ENCODE results near the gene TRPC6.

Gene TRPC6
- total RNA-seq = 0 to 0.11 (median 0) reads per million in 9 experiments

- Mint-ChIP-seq H3K9me3 (peaks cover 7 to 11% of the 10 kb centered on the region in 2 donors), H3K36me3 (ENCODE audit: insufficient read depth) (no peaks in the 10 kb centered on the region), H3K4me3 (no peak within 1 kb of the TSS), H3K27ac (no peak within 1 kb of the TSS), H3K4me1 (ENCODE audit: low read depth in 2 of 2) (no peaks in the 10 kb centered on the region), H3K27me3 (peaks cover 0 to 9% of the 10 kb centered on the region in 2 donors)
- DNase-seq = no peak
- no peak for ATAC-seq (replicated peaks)
Observed at GRCh38 chr11:101583251-101584128, at the start of gene TRPC6. TRPC6 (minus strand) TSS chr11:101584007; CDS start chr11:101583503, 504 bp downstream.

- DNase-seq (no peak), ATAC-seq (replicated peaks) (no peak)
- H3K4me1 Mint-ChIP-seq (ENCODE audit: low read depth in 2 of 2) = no peaks in the 10 kb centered on the region
- no peaks in the 10 kb centered on the region for H3K27me3 Mint-ChIP-seq
- H3K4me3 Mint-ChIP-seq = no peak overlapping the region
- H3K9me3 Mint-ChIP-seq = peaks cover 3 to 7% of the 10 kb centered on the region in 2 donors
- no peaks in the 10 kb centered on the region for H3K36me3 Mint-ChIP-seq (ENCODE audit: insufficient read depth)
- H3K27ac Mint-ChIP-seq = no peak overlapping the region
Observed at GRCh38 chr11:101620026-101620425, 36.2 kb upstream of the TRPC6 start.

GRCh38 chr11:101618709-101619108, 34.9 kb upstream of the TRPC6 start:
- Mint-ChIP-seq H3K27me3 (no peaks in the 10 kb centered on the region), H3K27ac (no peak overlapping the region), H3K4me3 (no peak overlapping the region), H3K4me1 (ENCODE audit: low read depth in 2 of 2) (no peaks in the 10 kb centered on the region), H3K36me3 (ENCODE audit: insufficient read depth) (no peaks in the 10 kb centered on the region), H3K9me3 (peaks cover 6 to 10% of the 10 kb centered on the region in 2 donors)
- no peak for DNase-seq
- no peak for ATAC-seq (replicated peaks)

GRCh38 chr11:101617735-101618332, 34.0 kb upstream of the TRPC6 start:
- H3K9me3 Mint-ChIP-seq = peaks cover 10 to 13% of the 10 kb centered on the region in 2 donors
- H3K27me3 Mint-ChIP-seq = no peaks in the 10 kb centered on the region
- DNase-seq = no peak
- H3K27ac Mint-ChIP-seq = no peak overlapping the region
- no peak overlapping the region for H3K4me3 Mint-ChIP-seq
- H3K4me1 Mint-ChIP-seq (ENCODE audit: low read depth in 2 of 2) = no peaks in the 10 kb centered on the region
- no peak for ATAC-seq (replicated peaks)
- no peaks in the 10 kb centered on the region for H3K36me3 Mint-ChIP-seq (ENCODE audit: insufficient read depth)

- Mint-ChIP-seq H3K4me1 (ENCODE audit: low read depth in 2 of 2) (no peaks in the 10 kb centered on the region), H3K9me3 (peaks cover 4 to 13% of the 10 kb centered on the region in 2 donors), H3K4me3 (no peak overlapping the region), H3K27ac (no peak overlapping the region), H3K36me3 (ENCODE audit: insufficient read depth) (no peaks in the 10 kb centered on the region), H3K27me3 (no peaks in the 10 kb centered on the region)
- no peak for DNase-seq
- no peak for ATAC-seq (replicated peaks)
Observed at GRCh38 chr11:101612481-101612880, 28.7 kb upstream of the TRPC6 start.

GRCh38 chr11:101600924-101601323, 17.1 kb upstream of the TRPC6 start:
- DNase-seq = no peak
- no peaks in the 10 kb centered on the region for H3K4me1 Mint-ChIP-seq (ENCODE audit: low read depth in 2 of 2)
- H3K27ac Mint-ChIP-seq = no peak overlapping the region
- H3K9me3 Mint-ChIP-seq = peaks cover 0 to 7% of the 10 kb centered on the region in 2 donors
- H3K36me3 Mint-ChIP-seq (ENCODE audit: insufficient read depth) = no peaks in the 10 kb centered on the region
- no peak overlapping the region for H3K4me3 Mint-ChIP-seq
- no peak for ATAC-seq (replicated peaks)
- H3K27me3 Mint-ChIP-seq = no peaks in the 10 kb centered on the region

- DNase-seq (no peak), ATAC-seq (replicated peaks) (no peak)
- Mint-ChIP-seq H3K36me3 (ENCODE audit: insufficient read depth) (no peaks in the 10 kb centered on the region), H3K9me3 (peaks cover 0 to 7% of the 10 kb centered on the region in 2 donors), H3K4me3 (no peak overlapping the region), H3K27ac (no peak overlapping the region), H3K4me1 (ENCODE audit: low read depth in 2 of 2) (no peaks in the 10 kb centered on the region), H3K27me3 (peaks cover 0 to 9% of the 10 kb centered on the region in 2 donors)
Observed at GRCh38 chr11:101586965-101587364, 3.2 kb upstream of the TRPC6 start.

GRCh38 chr11:101584655-101585054, 848 bp upstream of the TRPC6 start:
- H3K4me3 Mint-ChIP-seq = no peak overlapping the region
- no peak overlapping the region for H3K27ac Mint-ChIP-seq
- peaks cover 0 to 9% of the 10 kb centered on the region in 2 donors for H3K27me3 Mint-ChIP-seq
- H3K9me3 Mint-ChIP-seq = peaks cover 3 to 7% of the 10 kb centered on the region in 2 donors
- H3K36me3 Mint-ChIP-seq (ENCODE audit: insufficient read depth) = no peaks in the 10 kb centered on the region
- H3K4me1 Mint-ChIP-seq (ENCODE audit: low read depth in 2 of 2) = no peaks in the 10 kb centered on the region
- ATAC-seq (replicated peaks) = no peak
- no peak for DNase-seq

GRCh38 chr11:101584129-101584515, 315 bp upstream of the TRPC6 start:
- no peak overlapping the region for H3K27ac Mint-ChIP-seq
- no peak for DNase-seq
- peaks cover 7 to 8% of the 10 kb centered on the region in 2 donors for H3K9me3 Mint-ChIP-seq
- no peak overlapping the region for H3K4me3 Mint-ChIP-seq
- H3K4me1 Mint-ChIP-seq (ENCODE audit: low read depth in 2 of 2) = no peaks in the 10 kb centered on the region
- H3K27me3 Mint-ChIP-seq = peaks cover 0 to 9% of the 10 kb centered on the region in 2 donors
- ATAC-seq (replicated peaks) = no peak
- no peaks in the 10 kb centered on the region for H3K36me3 Mint-ChIP-seq (ENCODE audit: insufficient read depth)

GRCh38 chr11:101582989-101583250, 887 bp downstream of the TRPC6 start:
- no peak overlapping the region for H3K4me3 Mint-ChIP-seq
- H3K9me3 Mint-ChIP-seq = peaks cover 7 to 11% of the 10 kb centered on the region in 2 donors
- no peaks in the 10 kb centered on the region for H3K36me3 Mint-ChIP-seq (ENCODE audit: insufficient read depth)
- no peak for ATAC-seq (replicated peaks)
- no peaks in the 10 kb centered on the region for H3K4me1 Mint-ChIP-seq (ENCODE audit: low read depth in 2 of 2)
- H3K27ac Mint-ChIP-seq = no peak overlapping the region
- DNase-seq = no peak
- H3K27me3 Mint-ChIP-seq = peaks cover 0 to 9% of the 10 kb centered on the region in 2 donors

- ATAC-seq (replicated peaks) (no peak), DNase-seq (no peak)
- no peak overlapping the region for H3K4me3 Mint-ChIP-seq
- H3K27ac Mint-ChIP-seq = no peak overlapping the region
- H3K4me1 Mint-ChIP-seq (ENCODE audit: low read depth in 2 of 2) = no peaks in the 10 kb centered on the region
- peaks cover 7 to 11% of the 10 kb centered on the region in 2 donors for H3K9me3 Mint-ChIP-seq
- H3K27me3 Mint-ChIP-seq = peaks cover 0 to 9% of the 10 kb centered on the region in 2 donors
- no peaks in the 10 kb centered on the region for H3K36me3 Mint-ChIP-seq (ENCODE audit: insufficient read depth)
Observed at GRCh38 chr11:101582236-101582988, 1.4 kb downstream of the TRPC6 start.

GRCh38 chr11:101577461-101577860, 6.3 kb downstream of the TRPC6 start:
- peaks cover under 1 to 11% of the 10 kb centered on the region in 2 donors for H3K9me3 Mint-ChIP-seq
- peaks cover 0 to 3% of the 10 kb centered on the region in 2 donors for H3K27me3 Mint-ChIP-seq
- H3K36me3 Mint-ChIP-seq (ENCODE audit: insufficient read depth) = no peaks in the 10 kb centered on the region
- no peak overlapping the region for H3K27ac Mint-ChIP-seq
- no peak for ATAC-seq (replicated peaks)
- no peak overlapping the region for H3K4me3 Mint-ChIP-seq
- DNase-seq = no peak
- H3K4me1 Mint-ChIP-seq (ENCODE audit: low read depth in 2 of 2) = no peaks in the 10 kb centered on the region

- H3K27ac Mint-ChIP-seq = no peak overlapping the region
- no peak overlapping the region for H3K4me3 Mint-ChIP-seq
- peaks cover 0 to 11% of the 10 kb centered on the region in 2 donors for H3K9me3 Mint-ChIP-seq
- DNase-seq = no peak
- H3K27me3 Mint-ChIP-seq = no peaks in the 10 kb centered on the region
- no peak for ATAC-seq (replicated peaks)
- no peaks in the 10 kb centered on the region for H3K36me3 Mint-ChIP-seq (ENCODE audit: insufficient read depth)
- H3K4me1 Mint-ChIP-seq (ENCODE audit: low read depth in 2 of 2) = no peaks in the 10 kb centered on the region
Observed at GRCh38 chr11:101576456-101576855, 7.4 kb downstream of the TRPC6 start.

Measured in effector memory CD8-positive, alpha-beta T cell (primary cell).